Ecto neural progenitor cell (in vitro differentiated cells): ENCODE data around the gene IL27RA.

ENCODE experiments used
- DNase-seq: peaks from one replicate; pipeline ENCODE4 v3.0.0-alpha.2; 2018; ENCODE audit warnings: low spot score

The IL27RA gene

DNA sequence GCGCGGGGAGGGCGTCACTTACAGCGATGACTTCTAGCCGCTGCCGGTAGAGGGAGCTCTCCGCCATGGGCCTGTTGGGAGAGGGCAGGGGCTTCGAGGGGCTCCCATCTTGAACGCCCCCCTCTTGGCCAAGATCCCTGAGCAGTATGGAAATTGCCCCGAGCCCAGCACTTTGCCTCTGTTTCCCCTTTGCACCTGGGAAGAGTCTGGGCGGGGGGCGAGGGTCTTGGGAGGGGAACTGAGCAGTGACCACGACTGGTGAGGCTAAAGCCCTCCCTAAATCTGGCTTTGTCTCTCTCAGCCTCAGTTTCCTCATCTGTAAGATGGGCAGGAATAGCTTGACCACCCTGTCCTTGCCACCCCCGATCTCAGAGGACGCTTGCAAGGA is 27.5 kb downstream of the IL27RA start:
- no peak for DNase-seq

DNA sequence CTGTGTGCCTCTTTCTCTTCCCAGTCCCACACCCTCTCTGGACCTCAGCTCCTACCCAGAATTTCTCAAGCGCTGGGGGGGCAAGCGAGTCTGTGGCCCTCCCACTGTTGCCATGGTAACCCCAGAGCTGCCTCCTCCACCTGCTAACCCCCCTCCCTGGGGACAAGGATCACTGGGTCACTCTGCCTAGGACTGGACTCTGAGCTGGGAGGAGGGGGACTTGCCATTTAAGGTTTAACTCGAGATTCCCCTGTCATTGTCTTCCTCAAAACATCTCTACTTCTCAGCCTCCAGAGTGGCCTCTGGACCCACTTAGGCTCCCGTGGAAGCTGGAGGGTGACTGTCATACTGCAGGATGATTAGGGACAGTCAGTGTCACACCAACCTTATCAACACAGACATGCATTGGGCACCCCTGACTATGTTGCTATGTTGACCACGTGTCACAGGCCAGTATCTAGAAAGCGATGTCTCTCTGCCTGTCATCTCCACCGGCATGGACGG is 28.1 kb downstream of the IL27RA start:
- no peak for DNase-seq

GRCh38 chr19:14061081-14061749 is 29.7 kb downstream of the IL27RA start:
- no peak for DNase-seq

- no peak for DNase-seq
These were observed 30.4 kb downstream of the IL27RA start, which contains the start of gene PALM3 for GRCh38 chr19:14061751-14062557. PALM3 (minus strand) TSS chr19:14062076; CDS start chr19:14061980, 96 bp downstream.

- no peak for DNase-seq
These were observed 30.9 kb downstream of the IL27RA start for GRCh38 chr19:14062558-14062855.

GRCh38 chr19:14063105-14063504 is 31.5 kb downstream of the IL27RA start:
- no peak for DNase-seq

DNA sequence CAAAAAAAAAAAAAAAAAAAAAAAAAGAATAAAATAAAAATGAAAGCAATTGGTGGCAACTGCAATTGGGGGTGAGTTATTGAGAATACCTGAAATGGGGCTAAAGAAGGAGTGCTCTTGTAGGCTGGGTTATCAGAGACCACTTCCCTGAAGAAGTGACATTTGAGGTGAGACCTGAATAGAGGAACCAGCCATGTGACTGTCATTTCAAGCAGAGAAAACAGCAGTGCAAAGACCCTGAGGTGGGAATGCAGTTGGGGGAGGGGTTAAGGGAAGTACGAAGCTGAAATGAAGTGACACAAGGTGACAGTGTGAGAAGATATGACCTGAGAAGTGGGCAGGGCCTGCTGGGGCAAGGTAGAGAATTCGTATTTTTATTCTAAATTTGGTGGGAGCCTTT is 34.6 kb downstream of the IL27RA start:
- no peak for DNase-seq

DNA sequence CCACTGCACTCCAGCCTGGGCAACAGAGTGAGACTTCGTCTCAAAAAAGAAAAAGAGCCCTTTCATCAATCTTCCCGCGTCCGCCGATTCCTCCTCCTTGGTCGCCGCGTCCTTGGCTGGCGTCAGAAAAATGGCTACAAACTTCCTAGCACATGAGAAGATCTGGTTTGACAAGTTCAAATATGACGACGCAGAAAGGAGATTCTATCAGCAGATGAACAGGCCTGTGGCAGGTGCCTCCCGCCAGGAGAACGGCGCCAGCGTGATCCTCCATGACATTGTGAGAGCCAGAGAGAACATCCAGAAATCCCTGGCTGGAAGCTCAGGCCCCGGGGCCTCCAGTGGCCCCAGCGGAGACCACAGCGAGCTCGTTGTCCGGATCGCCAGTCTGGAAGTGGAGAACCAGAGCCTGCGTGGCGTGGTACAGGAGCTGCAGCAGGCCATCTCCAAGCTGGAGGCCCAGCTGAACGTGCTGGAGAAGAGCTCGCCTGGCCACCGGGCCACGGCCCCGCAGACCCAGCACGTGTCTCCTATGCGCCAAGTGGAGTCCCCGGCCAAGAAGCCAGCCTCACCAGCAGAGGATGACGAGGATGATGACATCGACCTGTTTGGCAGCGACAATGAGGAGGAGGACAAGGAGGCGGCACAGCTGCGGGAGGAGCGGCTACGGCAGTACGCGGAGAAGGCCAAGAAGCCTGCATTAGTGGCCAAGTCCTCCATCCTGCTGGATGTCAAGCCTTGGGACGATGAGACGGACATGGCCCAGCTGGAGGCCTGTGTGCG is 38.9 kb downstream of the IL27RA start:
- DNase-seq: no peak

GRCh38 chr19:14072535-14073260 is 41.1 kb downstream of the IL27RA start, which contains the start of gene MISP3:
MISP3 (plus strand) TSS chr19:14072786; CDS start chr19:14073310, 524 bp downstream.
- peak; percentile 72 for DNase-seq

GRCh38 chr19:14073261-14073924 is 41.8 kb downstream of the IL27RA start:
- peak; percentile 82 for DNase-seq

GRCh38 chr19:14073925-14074838 is 42.6 kb downstream of the IL27RA start:
- no peak for DNase-seq

DNA sequence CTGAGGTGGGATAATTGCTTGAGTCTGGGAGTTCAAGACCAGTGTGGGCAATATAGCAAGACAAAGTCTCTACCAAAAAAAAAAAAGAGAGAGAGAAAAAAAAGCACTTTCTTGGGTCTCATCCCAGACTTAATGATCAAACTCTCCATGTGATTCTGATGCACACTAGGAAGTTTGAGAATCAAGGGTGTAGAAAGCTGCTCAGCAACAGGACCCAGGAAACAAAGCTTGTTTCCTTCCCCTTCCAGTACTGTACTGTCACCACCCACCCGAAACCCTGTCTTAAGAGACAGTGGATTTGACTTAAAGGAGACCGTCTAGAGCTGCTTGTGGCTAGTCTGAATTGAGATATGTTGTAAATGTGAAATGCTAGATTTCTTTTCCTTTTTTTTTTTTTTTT is 46.8 kb downstream of the IL27RA start:
- DNase-seq: no peak

DNA sequence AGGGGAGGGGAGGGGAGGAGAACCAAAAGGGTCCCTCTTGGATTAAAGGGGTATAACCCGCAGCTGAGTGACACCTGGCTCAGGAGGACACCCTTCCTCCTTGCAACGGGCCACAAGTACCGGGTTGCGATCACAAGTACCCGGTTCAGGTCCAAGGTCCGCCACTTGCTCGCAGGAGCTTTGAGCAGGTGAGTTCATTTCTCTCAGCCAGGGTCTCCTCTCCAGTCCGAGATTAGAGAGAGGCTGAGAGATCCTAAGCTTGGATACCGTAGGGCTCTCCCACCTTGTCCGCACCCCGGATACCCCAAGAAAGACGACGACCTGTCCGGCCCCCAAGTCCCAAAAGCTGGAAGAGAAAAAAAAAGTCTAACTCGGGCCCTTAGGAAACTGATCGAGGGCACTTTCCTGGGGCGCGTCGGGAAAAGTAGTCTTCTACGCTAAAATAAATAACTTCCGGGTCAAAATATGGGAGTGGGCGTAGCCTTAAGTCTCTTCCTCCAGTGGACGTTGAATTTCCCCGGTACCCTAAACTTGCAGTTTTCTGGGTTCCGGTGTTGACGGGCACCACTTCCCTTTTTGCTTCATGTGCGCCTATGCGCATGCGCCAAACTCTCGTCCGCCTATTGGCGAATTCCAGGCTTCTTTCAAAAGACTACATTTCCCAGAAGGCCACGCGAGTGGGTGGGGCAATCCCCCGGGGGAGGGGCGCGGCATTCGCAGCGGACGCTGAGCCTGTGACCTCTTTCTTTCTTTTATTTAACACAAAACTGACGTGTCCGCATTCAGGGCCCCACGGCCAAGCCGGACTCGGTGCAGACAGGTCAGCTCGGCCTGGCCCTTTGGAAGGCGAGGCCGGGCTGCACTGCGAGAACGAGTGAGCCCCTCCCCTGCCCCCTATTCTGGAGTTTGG is 49.6 kb downstream of the IL27RA start:
- DNase-seq: peak; percentile 98

- no peak for DNase-seq
These were observed 50.5 kb downstream of the IL27RA start for GRCh38 chr19:14081797-14082674.

DNA sequence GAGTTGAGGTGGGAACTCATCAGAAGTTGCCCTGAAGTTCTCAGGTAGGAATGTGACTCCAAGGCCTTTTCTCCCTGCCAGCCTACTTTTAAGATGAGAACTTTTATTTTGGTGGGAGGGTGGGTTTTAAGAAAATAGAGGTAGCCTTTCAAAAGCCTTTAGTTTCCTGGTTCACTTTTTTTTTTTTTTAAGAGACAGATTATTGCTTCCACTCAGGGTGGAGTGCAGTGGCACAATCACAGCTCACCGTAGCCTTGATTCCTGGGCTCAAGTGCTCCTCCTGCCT is 51.1 kb downstream of the IL27RA start:
- DNase-seq: no peak

GRCh38 chr19:14085309-14085995 is 53.9 kb downstream of the IL27RA start, which contains the start of gene C19orf67:
C19orf67 (minus strand) TSS chr19:14085783; CDS start chr19:14085627, 156 bp downstream.
- DNase-seq: peak; percentile 68

DNA sequence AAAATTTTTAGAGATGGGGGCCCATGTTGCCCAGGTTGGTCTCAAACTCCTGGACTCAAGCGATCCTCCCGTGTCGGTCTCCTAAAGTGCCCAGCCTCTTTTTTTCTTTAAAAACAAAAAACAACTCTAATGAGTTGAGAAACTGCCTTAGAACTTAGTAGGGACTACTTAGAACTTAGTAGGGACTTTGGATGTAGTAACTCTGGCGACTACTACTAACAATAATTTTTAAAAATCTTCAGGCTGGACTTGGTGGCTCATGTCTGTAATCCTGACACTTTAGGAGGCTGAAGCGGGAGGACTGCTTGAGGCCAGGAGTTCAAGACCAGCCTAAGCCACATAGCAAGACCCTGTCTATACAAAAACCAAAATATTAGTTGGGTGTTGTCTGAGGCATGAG is 54.5 kb downstream of the IL27RA start:
- DNase-seq: no peak
